Measurements from ENCODE around the gene HORMAD2. TPM values are rescaled to one million over a fixed set of nuclear protein-coding genes. Genes with fewer than 3 reads are reported as not detected.
"Not testable (repeated sequence)": the region's sequence is repeated elsewhere in the genome, so short reads cannot be mapped to it uniquely, and the experiment has no call there.

HORMAD2 gene
- total RNA-seq, 4 donors from 2014 or later: not detected

DNA sequence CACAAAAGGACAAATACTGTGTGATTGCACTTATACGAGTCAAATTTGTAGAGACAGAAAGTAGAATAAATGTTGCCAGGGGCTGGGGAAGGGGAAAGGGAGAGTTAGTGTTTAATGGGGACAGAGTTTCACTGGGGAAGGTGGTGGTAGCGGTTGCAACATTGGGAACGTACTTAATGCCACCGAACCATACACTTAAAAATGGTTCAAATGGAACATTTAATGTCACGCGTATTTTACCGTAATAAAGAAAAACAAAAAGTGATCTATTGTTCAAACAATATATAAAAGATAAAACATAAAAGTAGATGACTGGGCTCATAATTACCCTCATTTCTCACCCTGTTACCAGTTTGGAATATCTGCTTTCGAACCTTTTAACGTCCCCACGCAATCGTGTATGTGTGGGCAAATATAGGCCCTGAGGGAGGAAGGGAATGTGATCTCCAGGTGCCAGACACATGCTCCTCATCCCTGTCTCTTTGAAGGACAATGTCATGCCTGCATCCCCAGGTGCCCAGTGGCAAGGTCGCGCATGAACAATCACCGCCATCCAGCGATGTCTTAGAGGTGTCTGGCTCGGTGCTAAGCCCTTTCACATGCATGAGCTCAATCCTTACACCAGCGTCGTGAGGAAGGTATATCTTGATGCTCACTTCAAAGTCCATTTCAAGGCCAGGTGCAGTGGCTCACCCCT is 131.0 kb downstream of the HORMAD2 start:
- H3K27ac ChIP-seq: no peak overlapping the region
- ATAC-seq: no peak

GRCh38 chr22:30212363-30212995 is 132.2 kb downstream of the HORMAD2 start:
- H3K9me3 ChIP-seq: no peaks in the 10 kb centered on the region
- TF ChIP-seq POLR2A (IDR thresholded peaks at IDR 0.05): no peak
- TF ChIP-seq, protein P1, sequence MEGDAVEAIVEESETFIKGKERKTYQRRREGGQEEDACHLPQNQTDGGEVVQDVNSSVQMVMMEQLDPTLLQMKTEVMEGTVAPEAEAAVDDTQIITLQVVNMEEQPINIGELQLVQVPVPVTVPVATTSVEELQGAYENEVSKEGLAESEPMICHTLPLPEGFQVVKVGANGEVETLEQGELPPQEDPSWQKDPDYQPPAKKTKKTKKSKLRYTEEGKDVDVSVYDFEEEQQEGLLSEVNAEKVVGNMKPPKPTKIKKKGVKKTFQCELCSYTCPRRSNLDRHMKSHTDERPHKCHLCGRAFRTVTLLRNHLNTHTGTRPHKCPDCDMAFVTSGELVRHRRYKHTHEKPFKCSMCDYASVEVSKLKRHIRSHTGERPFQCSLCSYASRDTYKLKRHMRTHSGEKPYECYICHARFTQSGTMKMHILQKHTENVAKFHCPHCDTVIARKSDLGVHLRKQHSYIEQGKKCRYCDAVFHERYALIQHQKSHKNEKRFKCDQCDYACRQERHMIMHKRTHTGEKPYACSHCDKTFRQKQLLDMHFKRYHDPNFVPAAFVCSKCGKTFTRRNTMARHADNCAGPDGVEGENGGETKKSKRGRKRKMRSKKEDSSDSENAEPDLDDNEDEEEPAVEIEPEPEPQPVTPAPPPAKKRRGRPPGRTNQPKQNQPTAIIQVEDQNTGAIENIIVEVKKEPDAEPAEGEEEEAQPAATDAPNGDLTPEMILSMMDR (IDR thresholded peaks at IDR 0.05 in 4 of 5, conservative IDR thresholded peaks at IDR 0.05 in 1 of 5): no peak
- peak in 1 of 2 donors; percentile 22 for ATAC-seq
- no peaks in the 10 kb centered on the region for H3K4me1 ChIP-seq
- H3K27me3 ChIP-seq: peaks cover 5 to 29% (median 16%) of the 10 kb centered on the region in 3 donors
- no peaks in the 10 kb centered on the region for H3K36me3 ChIP-seq
- DNase-seq: peak; percentile 19 to 34
- intact Hi-C loops (cut with DNase I; ENCODE audit: low total_unique reads) (no loop called here), in situ Hi-C loops (cut with MboI; ENCODE audit: low sequenced_read_pairs in 4 of 4) (no loop called here)
- no peak overlapping the region for H3K27ac ChIP-seq
- H3K4me3 ChIP-seq: no peak overlapping the region

More for the DNA sequence above, 131.0 kb downstream of the HORMAD2 start:
- TF ChIP-seq POLR2A (IDR thresholded peaks at IDR 0.05): no peak
- TF ChIP-seq, protein P1 (IDR thresholded peaks at IDR 0.05 in 4 of 5, conservative IDR thresholded peaks at IDR 0.05 in 1 of 5): no peak
- Histone ChIP-seq H3K4me1 (no peaks in the 10 kb centered on the region), H3K27me3 (peaks cover 16 to 35% (median 19%) of the 10 kb centered on the region in 3 donors), H3K36me3 (no peaks in the 10 kb centered on the region), H3K4me3 (no peak overlapping the region), H3K9me3 (no peaks in the 10 kb centered on the region)
- in situ Hi-C loops (cut with MboI; ENCODE audit: low sequenced_read_pairs in 4 of 4) (no loop called here), intact Hi-C loops (cut with DNase I; ENCODE audit: low total_unique reads) (no loop called here)
- DNase-seq: no peak

DNA sequence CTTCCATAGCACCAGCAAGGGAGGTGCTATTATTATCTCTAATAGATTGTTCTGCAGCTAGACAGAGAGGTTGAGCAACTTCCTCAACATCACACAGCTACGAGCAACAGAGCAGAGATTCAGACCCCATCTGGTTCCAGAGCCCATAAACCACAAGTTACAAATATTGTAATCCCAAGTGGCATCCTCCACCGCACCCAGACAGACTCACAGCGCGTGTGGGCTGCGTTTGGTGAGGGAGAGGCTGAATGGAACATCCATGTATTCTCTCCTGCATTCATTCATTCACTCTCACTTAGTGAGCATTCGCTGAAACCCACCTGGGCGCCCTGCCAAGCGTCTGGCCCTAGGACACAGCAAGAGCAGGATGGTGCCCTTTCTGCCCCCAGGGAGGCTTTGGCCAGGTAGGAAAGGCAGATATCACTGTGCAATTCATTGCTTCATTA is 132.8 kb downstream of the HORMAD2 start:
- no peak for TF ChIP-seq POLR2A (IDR thresholded peaks at IDR 0.05)
- TF ChIP-seq, protein P1 (IDR thresholded peaks at IDR 0.05 in 4 of 5, conservative IDR thresholded peaks at IDR 0.05 in 1 of 5): no peak
- Histone ChIP-seq H3K36me3 (no peaks in the 10 kb centered on the region), H3K27me3 (peaks cover 5 to 27% (median 12%) of the 10 kb centered on the region in 3 donors), H3K4me1 (no peaks in the 10 kb centered on the region), H3K27ac (no peak overlapping the region), H3K4me3 (no peak overlapping the region), H3K9me3 (no peaks in the 10 kb centered on the region)
- in situ Hi-C loops (cut with MboI; ENCODE audit: low sequenced_read_pairs in 4 of 4): no loop called here
- ATAC-seq (no peak), DNase-seq (no peak)
- intact Hi-C loops (cut with DNase I; ENCODE audit: low total_unique reads): no loop called here

DNA sequence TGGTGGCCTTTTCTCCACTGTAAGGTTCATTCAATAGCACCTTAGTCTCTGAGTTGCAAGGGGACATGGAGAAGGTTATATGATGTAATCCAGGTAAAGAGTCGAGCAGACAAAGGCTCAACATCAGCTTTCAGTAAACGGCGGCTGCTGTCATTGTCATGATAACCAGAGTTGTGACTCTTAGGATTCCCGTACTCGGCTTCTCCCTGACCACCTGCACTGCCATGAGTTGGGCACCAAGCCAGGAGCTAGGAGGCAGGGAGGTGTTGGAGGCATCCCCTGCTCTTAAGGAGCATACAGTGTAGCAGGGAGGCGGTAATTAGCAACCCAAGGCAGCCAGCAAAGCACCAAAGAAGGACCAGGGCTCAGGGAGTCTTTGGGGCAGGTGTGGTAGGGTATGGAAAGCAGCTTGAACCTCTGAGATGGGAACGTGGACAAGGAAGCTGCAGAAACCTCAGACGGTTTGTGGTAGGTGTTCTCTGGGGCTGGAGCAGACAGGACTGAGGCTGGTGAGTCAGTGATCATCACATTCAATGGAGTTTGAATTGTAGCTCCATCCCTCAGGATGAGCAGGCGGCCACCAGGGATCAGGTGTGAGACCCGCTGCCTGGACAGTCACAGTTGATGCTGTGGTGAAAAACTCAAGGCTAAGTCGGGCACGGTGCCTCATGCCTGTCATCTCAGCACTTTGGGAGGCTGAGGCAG is 134.6 kb downstream of the HORMAD2 start:
- intact Hi-C loops (cut with DNase I; ENCODE audit: low total_unique reads): no loop called here
- Histone ChIP-seq H3K4me1 (no peaks in the 10 kb centered on the region), H3K36me3 (no peaks in the 10 kb centered on the region), H3K9me3 (no peaks in the 10 kb centered on the region), H3K27me3 (peaks cover 0 to 22% (median 8%) of the 10 kb centered on the region in 3 donors), H3K27ac (no peak overlapping the region), H3K4me3 (no peak overlapping the region)
- TF ChIP-seq, protein P1 (IDR thresholded peaks at IDR 0.05 in 4 of 5, conservative IDR thresholded peaks at IDR 0.05 in 1 of 5): no peak
- no peak for TF ChIP-seq POLR2A (IDR thresholded peaks at IDR 0.05)
- in situ Hi-C loops (cut with MboI; ENCODE audit: low sequenced_read_pairs in 4 of 4): no loop called here
- ATAC-seq (no peak), DNase-seq (no peak)

DNA sequence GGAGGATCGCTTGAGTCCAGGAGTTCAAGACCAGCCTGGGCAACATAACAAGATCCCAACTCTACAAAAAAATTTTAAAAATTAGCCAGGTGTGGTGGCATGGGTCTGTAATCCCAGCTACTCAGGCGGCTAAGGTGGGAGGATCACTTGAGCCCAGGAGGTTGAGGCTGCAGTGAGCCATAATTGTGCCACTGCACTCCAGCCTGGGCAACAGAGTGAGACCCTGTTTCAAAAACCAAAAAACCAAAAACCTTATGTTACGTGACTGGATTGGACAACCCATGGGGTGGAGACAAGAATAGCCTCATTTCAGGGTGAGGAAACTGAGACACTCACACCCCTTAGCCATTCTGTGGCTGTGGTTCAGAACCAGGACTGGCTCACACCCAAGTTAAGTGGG is 136.0 kb downstream of the HORMAD2 start:
- ATAC-seq; in situ Hi-C loops (cut with MboI; ENCODE audit: low sequenced_read_pairs in 4 of 4); H3K36me3 ChIP-seq; H3K4me3 ChIP-seq; intact Hi-C loops (cut with DNase I; ENCODE audit: low total_unique reads); H3K27ac ChIP-seq; H3K4me1 ChIP-seq; DNase-seq; H3K9me3 ChIP-seq: not testable (repeated sequence)
- H3K27me3 ChIP-seq: peaks cover 0 to 25% (median 18%) of the 10 kb centered on the region in 3 donors

Measured in gastrocnemius medialis (tissue), 4 donors.